Gastrocnemius medialis (tissue), 4 donors: Measurements from ENCODE around the gene CFLAR. TPM values are rescaled to one million over a fixed set of nuclear protein-coding genes. Genes with fewer than 3 reads are reported as not detected.
"Not testable (repeated sequence)": the region's sequence is repeated elsewhere in the genome, so short reads cannot be mapped to it uniquely, and the experiment has no call there.

Experiments used
- ATAC-seq, 2 donors: fragments of 150-250 bp; one replicate each; pipeline ENCODE4 v1.9.1; 2016
- DNase-seq, 2 donors: peaks; one replicate each; pipeline ENCODE4 v3.0.0-alpha.2; 2019
- H3K27ac ChIP-seq, 4 donors: fragments of 200-600 bp; sonication (generic); 1 replicate in 1 of 4; 2 replicates in 3 of 4; pipeline ENCODE4 v1.5.1; 2016 to 2018; ENCODE audit warnings: mild to moderate bottlenecking in 2 of 4, moderate library complexity in 1 of 4
- H3K27me3 ChIP-seq, 3 donors: fragments of 200-600 bp; sonication (generic) in 2 of 3; 1 replicate in 1 of 3; 2 replicates in 2 of 3; pipeline versions ENCODE4 v1.5.1 to v1.6.0; 2016 to 2019; ENCODE audit warnings: mild to moderate bottlenecking in 1 of 3, moderate library complexity in 1 of 3
- H3K36me3 ChIP-seq, 2 donors: fragments of 200-600 bp; sonication (generic) in 1 of 2; one replicate each; pipeline ENCODE4 v1.5.1; 2017 to 2018
- H3K4me1 ChIP-seq, 2 donors: fragments of 200-600 bp; sonication (generic) in 1 of 2; one replicate each; pipeline ENCODE4 v1.5.1; 2016 to 2017; ENCODE audit warnings: mild to moderate bottlenecking in 2 of 2
- H3K4me3 ChIP-seq, 4 donors: fragments of 200-600 bp; sonication (generic) in 3 of 4; 1 replicate in 1 of 4; 2 replicates in 3 of 4; pipeline ENCODE4 v1.5.1; 2016 to 2019; ENCODE audit warnings: mild to moderate bottlenecking in 2 of 4
- H3K9me3 ChIP-seq, 3 donors: fragments of 200-600 bp; sonication (generic) in 2 of 3; 1 replicate in 1 of 3; 2 replicates in 2 of 3; pipeline ENCODE4 v1.5.1; 2016 to 2019
- CTCF ChIP-seq, 5 experiments: fragments of 450-650 bp in 3 of 5; fragments of 200-600 bp in 2 of 5; sonication (generic) in 2 of 5; IDR thresholded peaks in 4 of 5; conservative IDR thresholded peaks in 1 of 5; 1 replicate in 4 of 5; 2 replicates in 1 of 5; pipeline ENCODE4 v1.5.1; 2016 to 2019; ENCODE audit warnings: antibody characterized with exemption in 5 of 5, mild to moderate bottlenecking in 3 of 5, moderate library complexity in 3 of 5
- POLR2A ChIP-seq, 2 donors: fragments of 450-650 bp; IDR thresholded peaks; one replicate each; pipeline ENCODE4 v1.6.1; 2017; ENCODE audit warnings: antibody characterized with exemption in 2 of 2, mild to moderate bottlenecking in 2 of 2, moderate library complexity in 2 of 2
- in situ Hi-C, 4 donors: fragments of 200-750 bp; cut with MboI; loops; one replicate each; pipeline versions ENCODE4 v1.15.0 to v1.8.0; 2017; ENCODE audit warnings: low sequenced_read_pairs in 4 of 4
- intact Hi-C: fragments of 100-400 bp; cut with DNase I; formaldehyde crosslinking; loops from one replicate; pipeline ENCODE4 v1.15.1; 2023; ENCODE audit warnings: low total_unique reads
- total RNA-seq, 4 donors: library from RNA; depleted of rRNA; stranded (reverse); fragments of >200 nt; gene quantifications; one replicate each; pipeline versions ENCODE4 v1.1.0 to v1.2.3, GENCODE V29; 2016

The CFLAR gene
- total RNA-seq, 4 donors from 2014 or later: 298 to 491 (median 352) TPM

- H3K4me1 ChIP-seq: peaks cover 28 to 52% of the 10 kb centered on the region in 2 donors
- H3K4me3 ChIP-seq: no peak overlapping the region
- DNase-seq (no peak), ATAC-seq (no peak)
- H3K27me3 ChIP-seq: no peaks in the 10 kb centered on the region
- H3K36me3 ChIP-seq: peaks cover 3 to 78% of the 10 kb centered on the region in 2 donors
- H3K9me3 ChIP-seq: no peaks in the 10 kb centered on the region
- H3K27ac ChIP-seq: peak overlapping the region in 3 of 4 donors; percentile 13 to 97 (median 81)
- in situ Hi-C loops (no loop called here), intact Hi-C loops (no loop called here)
- TF ChIP-seq CTCF (IDR thresholded peaks at IDR 0.05 in 4 of 5, conservative IDR thresholded peaks at IDR 0.05 in 1 of 5) (no peak), POLR2A (IDR thresholded peaks at IDR 0.05) (no peak)
Measured at GRCh38 chr2:201138401-201138970, 22.5 kb downstream of the CFLAR start.

GRCh38 chr2:201138986-201139781 is 23.2 kb downstream of the CFLAR start:
- peaks cover 29 to 54% of the 10 kb centered on the region in 2 donors for H3K4me1 ChIP-seq
- peak overlapping the region; percentile 13 to 81 (median 32) for H3K27ac ChIP-seq
- H3K4me3 ChIP-seq, H3K27me3 ChIP-seq, in situ Hi-C loops, ATAC-seq, DNase-seq, intact Hi-C loops, H3K9me3 ChIP-seq: not testable (repeated sequence)
- H3K36me3 ChIP-seq: peaks cover 3 to 84% of the 10 kb centered on the region in 2 donors

GRCh38 chr2:201139836-201140604 is 24.1 kb downstream of the CFLAR start:
- TF ChIP-seq POLR2A (IDR thresholded peaks at IDR 0.05): no peak
- no peak for TF ChIP-seq CTCF (IDR thresholded peaks at IDR 0.05 in 4 of 5, conservative IDR thresholded peaks at IDR 0.05 in 1 of 5)
- Histone ChIP-seq H3K4me1 (peaks cover 38 to 58% of the 10 kb centered on the region in 2 donors), H3K36me3 (peaks cover 3 to 92% of the 10 kb centered on the region in 2 donors), H3K27ac (peak overlapping the region; percentile 19 to 81 (median 43)), H3K27me3 (no peaks in the 10 kb centered on the region), H3K9me3 (no peaks in the 10 kb centered on the region), H3K4me3 (no peak overlapping the region)
- ATAC-seq (no peak), DNase-seq (no peak)
- in situ Hi-C loops (no loop called here), intact Hi-C loops (no loop called here)

GRCh38 chr2:201144101-201145051 is 28.4 kb downstream of the CFLAR start:
- peak; percentile 91 for ATAC-seq
- H3K36me3 ChIP-seq: peaks cover 0 to 92% of the 10 kb centered on the region in 2 donors
- in situ Hi-C loops: no loop called here

More at GRCh38 chr2:201144101-201145051, 28.4 kb downstream of the CFLAR start:
- no peak for DNase-seq
- Histone ChIP-seq H3K9me3 (no peaks in the 10 kb centered on the region), H3K4me1 (peaks cover 34 to 73% of the 10 kb centered on the region in 2 donors), H3K27ac (peak overlapping the region; percentile 1 to 81 (median 70)), H3K4me3 (no peak overlapping the region), H3K27me3 (no peaks in the 10 kb centered on the region)
- intact Hi-C loops: no loop called here
- no peak for TF ChIP-seq CTCF (IDR thresholded peaks at IDR 0.05 in 4 of 5, conservative IDR thresholded peaks at IDR 0.05 in 1 of 5)
- TF ChIP-seq POLR2A (IDR thresholded peaks at IDR 0.05): no peak
